OCI-LY7 (cell line): ENCODE data around the gene LCNL1. TPM values are rescaled to one million over a fixed set of nuclear protein-coding genes. Genes with fewer than 3 reads are reported as not detected.

Experiments used
- BruUV-seq: library from RNA; stranded (reverse); fragments of 400-500 nt; replicated peaks from 2 replicates; lab custom pipeline; 2021; lab: Mats Ljungman, UMichigan
- CTCF ChIA-PET: fragments of 300-600 bp; sonication (Branson Sonifier 250); formaldehyde crosslinking; loops from one replicate; lab custom pipeline; 2022; ENCODE audit warnings: antibody characterized with exemption; ENCODE audit not compliant: unreplicated experiment; lab: Charles Lee
- POLR2A ChIA-PET: fragments of 300-600 bp; sonication (Branson Sonifier 250); formaldehyde crosslinking; loops from one replicate; lab custom pipeline; 2022; ENCODE audit warnings: antibody characterized with exemption; lab: Charles Lee
- DNase-seq: peaks from one replicate; pipeline ENCODE4 v3.0.0-alpha.2; 2015; ENCODE audit warnings: low spot score
- H2AFZ ChIP-seq: fragments of 200-600 bp; sonication (generic), shearing (Covaris generic); 2 replicates; pipeline ENCODE4 v1.6.1; 2014; ENCODE audit warnings: mild to moderate bottlenecking, antibody characterized with exemption, low read length, moderate library complexity
- H3K27ac ChIP-seq: fragments of 200-600 bp; sonication (generic); 2 replicates; pipeline ENCODE4 v1.5.1; 2014; ENCODE audit warnings: mixed run types, low read depth, mild to moderate bottlenecking, moderate library complexity, low read length, inconsistent platforms; ENCODE audit not compliant: poor library complexity, severe bottlenecking
- H3K36me3 ChIP-seq: fragments of 200-600 bp; sonication (generic); 2 replicates; pipeline ENCODE4 v1.6.1; 2014; ENCODE audit warnings: mild to moderate bottlenecking, antibody characterized with exemption, low read length, moderate library complexity, mixed read lengths; ENCODE audit not compliant: insufficient read depth
- H3K4me1 ChIP-seq: fragments of 200-600 bp; sonication (generic); 2 replicates; pipeline ENCODE4 v1.5.1; 2014; ENCODE audit warnings: mild to moderate bottlenecking, low read length; ENCODE audit not compliant: insufficient read depth, poor library complexity, severe bottlenecking
- H3K4me2 ChIP-seq: fragments of 200-600 bp; sonication (generic); 2 replicates; pipeline ENCODE4 v1.6.1; 2014; ENCODE audit warnings: mild to moderate bottlenecking, low read length
- H3K4me3 ChIP-seq: fragments of 200-600 bp; sonication (generic); 2 replicates; pipeline ENCODE4 v1.5.1; 2014; ENCODE audit warnings: mild to moderate bottlenecking, low read depth, low read length; ENCODE audit not compliant: poor library complexity, severe bottlenecking
- H3K79me2 ChIP-seq: fragments of 200-600 bp; sonication (generic); 2 replicates; pipeline ENCODE4 v1.6.1; 2016; ENCODE audit warnings: low read depth, mild to moderate bottlenecking, low read length, moderate library complexity, mixed read lengths; ENCODE audit not compliant: insufficient read depth
- H3K9me2 ChIP-seq: fragments of 200-600 bp; sonication (generic); 2 replicates; pipeline ENCODE4 v1.6.1; 2016; ENCODE audit warnings: mild to moderate bottlenecking, low read length, mixed read lengths; ENCODE audit not compliant: insufficient read depth
- H3K9me3 ChIP-seq: fragments of 200-600 bp; sonication (generic); 2 replicates; pipeline ENCODE4 v1.6.1; 2014; ENCODE audit warnings: mild to moderate bottlenecking, mixed run types, low read length, mixed read lengths
- H4K20me1 ChIP-seq: fragments of 200-600 bp; sonication (generic); 2 replicates; pipeline ENCODE4 v1.6.1; 2014; ENCODE audit warnings: mild to moderate bottlenecking, antibody characterized with exemption, low read length, moderate library complexity, mixed read lengths; ENCODE audit not compliant: insufficient read depth
- EZH2phosphoT487 ChIP-seq: fragments of 200-600 bp; sonication (generic); IDR thresholded peaks from 2 replicates; pipeline ENCODE4 v1.6.1; 2018; ENCODE audit warnings: low read depth, borderline replicate concordance, mild to moderate bottlenecking, mixed run types, antibody characterized with exemption, low read length, moderate library complexity, mixed read lengths
- intact Hi-C: fragments of 100-400 bp; cut with micrococcal nuclease; formaldehyde crosslinking; loops from one replicate; pipeline ENCODE4 v1.10.0; 2022; ENCODE audit not compliant: unreplicated experiment
- total RNA-seq, 2 experiments: library from RNA; depleted of rRNA in 1 of 2; stranded (reverse); fragments of >200 nt in 1 of 2; shearing (Covaris generic) in 1 of 2; gene quantifications; 2 replicates each; pipeline ENCODE4 v1.2.3, GENCODE V29; 2014 to 2022
- TF ChIP-seq, protein P1 (sequence below): fragments of 200-600 bp; sonication (generic); conservative IDR thresholded peaks from 2 replicates; pipeline ENCODE4 v1.5.1; 2014; ENCODE audit warnings: mild to moderate bottlenecking, antibody characterized with exemption, low read length, moderate library complexity, mixed read lengths

Gene LCNL1
- total RNA-seq, 2 experiments from 2014 or later: not detected

- no TSS peak for BruUV-seq
- CTCF ChIA-PET: no interaction called here
- Histone ChIP-seq H4K20me1 (no peaks in the 10 kb centered on the region), H3K79me2 (no peaks in the 10 kb centered on the region), H3K36me3 (no peaks in the 10 kb centered on the region), H3K9me2 (no peaks in the 10 kb centered on the region), H2AFZ (no peak overlapping the region), H3K27ac (no peak overlapping the region), H3K4me1 (peaks cover 4% of the 10 kb centered on the region), H3K4me3 (no peak overlapping the region), H3K4me2 (no peak overlapping the region), H3K9me3 (no peaks in the 10 kb centered on the region)
- no peak for DNase-seq
- intact Hi-C loops: no loop called here
- POLR2A ChIA-PET: no interaction called here
- TF ChIP-seq, protein P1, sequence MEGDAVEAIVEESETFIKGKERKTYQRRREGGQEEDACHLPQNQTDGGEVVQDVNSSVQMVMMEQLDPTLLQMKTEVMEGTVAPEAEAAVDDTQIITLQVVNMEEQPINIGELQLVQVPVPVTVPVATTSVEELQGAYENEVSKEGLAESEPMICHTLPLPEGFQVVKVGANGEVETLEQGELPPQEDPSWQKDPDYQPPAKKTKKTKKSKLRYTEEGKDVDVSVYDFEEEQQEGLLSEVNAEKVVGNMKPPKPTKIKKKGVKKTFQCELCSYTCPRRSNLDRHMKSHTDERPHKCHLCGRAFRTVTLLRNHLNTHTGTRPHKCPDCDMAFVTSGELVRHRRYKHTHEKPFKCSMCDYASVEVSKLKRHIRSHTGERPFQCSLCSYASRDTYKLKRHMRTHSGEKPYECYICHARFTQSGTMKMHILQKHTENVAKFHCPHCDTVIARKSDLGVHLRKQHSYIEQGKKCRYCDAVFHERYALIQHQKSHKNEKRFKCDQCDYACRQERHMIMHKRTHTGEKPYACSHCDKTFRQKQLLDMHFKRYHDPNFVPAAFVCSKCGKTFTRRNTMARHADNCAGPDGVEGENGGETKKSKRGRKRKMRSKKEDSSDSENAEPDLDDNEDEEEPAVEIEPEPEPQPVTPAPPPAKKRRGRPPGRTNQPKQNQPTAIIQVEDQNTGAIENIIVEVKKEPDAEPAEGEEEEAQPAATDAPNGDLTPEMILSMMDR: no peak
- TF ChIP-seq EZH2phosphoT487: no peak
Observed at GRCh38 chr9:136955202-136955942, 27.4 kb upstream of the LCNL1 start.

GRCh38 chr9:136955943-136956335, 26.9 kb upstream of the LCNL1 start:
- ChIA-PET CTCF (no interaction called here), POLR2A (no interaction called here)
- Histone ChIP-seq H3K79me2 (no peaks in the 10 kb centered on the region), H3K4me3 (no peak overlapping the region), H3K9me2 (no peaks in the 10 kb centered on the region), H3K27ac (no peak overlapping the region), H3K9me3 (no peaks in the 10 kb centered on the region), H4K20me1 (no peaks in the 10 kb centered on the region), H2AFZ (no peak overlapping the region), H3K4me1 (no peaks in the 10 kb centered on the region), H3K4me2 (no peak overlapping the region), H3K36me3 (no peaks in the 10 kb centered on the region)
- DNase-seq: no peak
- TF ChIP-seq, protein P1: no peak
- TF ChIP-seq EZH2phosphoT487: no peak
- intact Hi-C loops: no loop called here
- BruUV-seq: no TSS peak

- intact Hi-C loops: no loop called here
- CTCF ChIA-PET: no interaction called here
- no peak overlapping the region for H3K4me2 ChIP-seq
- no peak for DNase-seq
- H3K36me3 ChIP-seq: no peaks in the 10 kb centered on the region
- no TSS peak for BruUV-seq
- TF ChIP-seq, protein P1: no peak
- no peak for TF ChIP-seq EZH2phosphoT487
- H3K4me1 ChIP-seq: no peaks in the 10 kb centered on the region
- H3K9me3 ChIP-seq: no peaks in the 10 kb centered on the region
- H4K20me1 ChIP-seq: no peaks in the 10 kb centered on the region
- H3K4me3 ChIP-seq: no peak overlapping the region
- no peaks in the 10 kb centered on the region for H3K9me2 ChIP-seq
- no peaks in the 10 kb centered on the region for H3K79me2 ChIP-seq
- no peak overlapping the region for H3K27ac ChIP-seq
- no peak overlapping the region for H2AFZ ChIP-seq
- POLR2A ChIA-PET: no interaction called here
Observed at GRCh38 chr9:136956604-136957003, 26.2 kb upstream of the LCNL1 start.
